ENCODE data around the gene FUCA2.
"Not testable (repeated sequence)": the region's sequence is repeated elsewhere in the genome, so short reads cannot be mapped to it uniquely, and the experiment has no call there.

Gene FUCA2

GRCh38 chr6:143531720-143532499 lies 20.4 kb upstream of the FUCA2 start:
- no peak for DNase-seq

- DNase-seq: no peak
Observed at GRCh38 chr6:143529095-143529494, 17.6 kb upstream of the FUCA2 start.

- DNase-seq: no peak
Observed at GRCh38 chr6:143528164-143528811, 16.8 kb upstream of the FUCA2 start.

GRCh38 chr6:143527677-143528076 lies 16.2 kb upstream of the FUCA2 start:
- DNase-seq: no peak

GRCh38 chr6:143525356-143525755 lies 13.8 kb upstream of the FUCA2 start:
- DNase-seq: no peak

GRCh38 chr6:143522039-143522600 lies 10.6 kb upstream of the FUCA2 start:
- DNase-seq: no peak

GRCh38 chr6:143517447-143517773 lies 5.9 kb upstream of the FUCA2 start:
- DNase-seq: no peak

- DNase-seq: no peak
Observed at GRCh38 chr6:143516690-143517446, 5.3 kb upstream of the FUCA2 start.

GRCh38 chr6:143515766-143516355 lies 4.3 kb upstream of the FUCA2 start:
- DNase-seq: no peak

GRCh38 chr6:143515061-143515760 lies 3.7 kb upstream of the FUCA2 start:
- DNase-seq: no peak

- DNase-seq: no peak
Observed at GRCh38 chr6:143513410-143513809, 1.9 kb upstream of the FUCA2 start.

GRCh38 chr6:143510326-143510725 lies 1.2 kb downstream of the FUCA2 start:
- not testable (repeated sequence) for DNase-seq

GRCh38 chr6:143507358-143508145 lies 4.0 kb downstream of the FUCA2 start:
- no peak for DNase-seq

- DNase-seq: no peak
Observed at GRCh38 chr6:143506620-143507019, 4.9 kb downstream of the FUCA2 start.

GRCh38 chr6:143506199-143506598 lies 5.3 kb downstream of the FUCA2 start:
- DNase-seq: no peak

GRCh38 chr6:143505537-143505936 lies 6.0 kb downstream of the FUCA2 start:
- no peak for DNase-seq

GRCh38 chr6:143505111-143505510 lies 6.4 kb downstream of the FUCA2 start:
- no peak for DNase-seq

- DNase-seq: no peak
Observed at GRCh38 chr6:143504369-143504768, 7.2 kb downstream of the FUCA2 start.

- no peak for DNase-seq
Observed at GRCh38 chr6:143501851-143502250, 9.7 kb downstream of the FUCA2 start.

GRCh38 chr6:143498428-143498827 lies 13.1 kb downstream of the FUCA2 start:
- DNase-seq: no peak

- no peak for DNase-seq
Observed at GRCh38 chr6:143496974-143497373, 14.5 kb downstream of the FUCA2 start.

GRCh38 chr6:143490775-143491174 lies 20.7 kb downstream of the FUCA2 start:
- DNase-seq: no peak

All from NCI-H526 treated with DMSO at 0.1 percent for 48 hours (cell line).